ENCODE data around the gene OR2V2.
"Not testable (repeated sequence)": the region's sequence is repeated elsewhere in the genome, so short reads cannot be mapped to it uniquely, and the experiment has no call there.

OR2V2 gene

GRCh38 chr5:181145133-181145532 is 2.3 kb upstream of the OR2V2 start:
- peaks cover 30% of the 10 kb centered on the region for H3K27me3 Mint-ChIP-seq
- H3K4me1 Mint-ChIP-seq (ENCODE audit: low read depth), result no peaks in the 10 kb centered on the region
- H3K4me3 Mint-ChIP-seq, result no peak overlapping the region
- H3K9me3 Mint-ChIP-seq, result no peaks in the 10 kb centered on the region
- intact Hi-C loops (cut with micrococcal nuclease), result no loop called here
- no peaks in the 10 kb centered on the region for H3K36me3 Mint-ChIP-seq (ENCODE audit: low read depth)
- no peak overlapping the region for H3K27ac Mint-ChIP-seq

- H3K27ac Mint-ChIP-seq, result no peak overlapping the region
- peaks cover 38% of the 10 kb centered on the region for H3K27me3 Mint-ChIP-seq
- H3K36me3 Mint-ChIP-seq (ENCODE audit: low read depth), result no peaks in the 10 kb centered on the region
- no peaks in the 10 kb centered on the region for H3K9me3 Mint-ChIP-seq
- no peak overlapping the region for H3K4me3 Mint-ChIP-seq
- H3K4me1 Mint-ChIP-seq (ENCODE audit: low read depth), result no peaks in the 10 kb centered on the region
- intact Hi-C loops (cut with micrococcal nuclease), result no loop called here
These were observed 2.0 kb downstream of the OR2V2 start for GRCh38 chr5:181149355-181149754.

- Mint-ChIP-seq H3K27me3 (peaks cover 41% of the 10 kb centered on the region), H3K36me3 (ENCODE audit: low read depth) (no peaks in the 10 kb centered on the region), H3K4me1 (ENCODE audit: low read depth) (no peaks in the 10 kb centered on the region), H3K4me3 (no peak overlapping the region), H3K27ac (no peak overlapping the region), H3K9me3 (no peaks in the 10 kb centered on the region)
- intact Hi-C loops (cut with micrococcal nuclease), result loop anchor here (10.0 kb wide), 1 partner anchor 365 kb away; no protein-coding TSS in a partner anchor
These were observed 2.7 kb downstream of the OR2V2 start for GRCh38 chr5:181149806-181150733.

- intact Hi-C loops (cut with micrococcal nuclease), result loop anchor here (10.0 kb wide), 1 partner anchor 366 kb away; no protein-coding TSS in a partner anchor
- Mint-ChIP-seq H3K27me3 (peaks cover 44% of the 10 kb centered on the region), H3K9me3 (no peaks in the 10 kb centered on the region), H3K36me3 (ENCODE audit: low read depth) (no peaks in the 10 kb centered on the region), H3K27ac (no peak overlapping the region), H3K4me3 (no peak overlapping the region), H3K4me1 (ENCODE audit: low read depth) (no peaks in the 10 kb centered on the region)
These were observed 3.8 kb downstream of the OR2V2 start for GRCh38 chr5:181151146-181151545.

GRCh38 chr5:181152406-181152805 is 5.0 kb downstream of the OR2V2 start:
- peaks cover 39% of the 10 kb centered on the region for H3K27me3 Mint-ChIP-seq
- H3K4me3 Mint-ChIP-seq, result no peak overlapping the region
- no peaks in the 10 kb centered on the region for H3K4me1 Mint-ChIP-seq (ENCODE audit: low read depth)
- no peak overlapping the region for H3K27ac Mint-ChIP-seq
- no peaks in the 10 kb centered on the region for H3K9me3 Mint-ChIP-seq
- intact Hi-C loops (cut with micrococcal nuclease), result loop anchor here (10.0 kb wide), 1 partner anchor 368 kb away; no protein-coding TSS in a partner anchor
- no peaks in the 10 kb centered on the region for H3K36me3 Mint-ChIP-seq (ENCODE audit: low read depth)

GRCh38 chr5:181153814-181154213 is 6.4 kb downstream of the OR2V2 start:
- no peak overlapping the region for H3K4me3 Mint-ChIP-seq
- no peaks in the 10 kb centered on the region for H3K9me3 Mint-ChIP-seq
- H3K27me3 Mint-ChIP-seq, result peaks cover 42% of the 10 kb centered on the region
- H3K36me3 Mint-ChIP-seq (ENCODE audit: low read depth), result no peaks in the 10 kb centered on the region
- no peaks in the 10 kb centered on the region for H3K4me1 Mint-ChIP-seq (ENCODE audit: low read depth)
- intact Hi-C loops (cut with micrococcal nuclease), result loop anchor here (10.0 kb wide), 1 partner anchor 369 kb away; no protein-coding TSS in a partner anchor
- no peak overlapping the region for H3K27ac Mint-ChIP-seq

GRCh38 chr5:181156758-181157157 is 9.4 kb downstream of the OR2V2 start:
- Mint-ChIP-seq H3K36me3 (ENCODE audit: low read depth) (no peaks in the 10 kb centered on the region), H3K27me3 (peaks cover 26% of the 10 kb centered on the region), H3K4me1 (ENCODE audit: low read depth) (peaks cover 17% of the 10 kb centered on the region), H3K9me3 (no peaks in the 10 kb centered on the region), H3K4me3 (no peak overlapping the region), H3K27ac (no peak overlapping the region)
- intact Hi-C loops (cut with micrococcal nuclease), result loop anchor here (5.0 to 10.0 kb wide), 2 partner anchors 284 to 372 kb away; no protein-coding TSS in a partner anchor

GRCh38 chr5:181158869-181159268 is 11.5 kb downstream of the OR2V2 start:
- H3K9me3 Mint-ChIP-seq, result no peaks in the 10 kb centered on the region
- peaks cover 24% of the 10 kb centered on the region for H3K4me1 Mint-ChIP-seq (ENCODE audit: low read depth)
- H3K36me3 Mint-ChIP-seq (ENCODE audit: low read depth), result no peaks in the 10 kb centered on the region
- H3K27ac Mint-ChIP-seq, result no peak overlapping the region
- no peak overlapping the region for H3K4me3 Mint-ChIP-seq
- intact Hi-C loops (cut with micrococcal nuclease), result loop anchor here (2.0 to 10.0 kb wide), 3 partner anchors 22 to 374 kb away; no protein-coding TSS in a partner anchor
- H3K27me3 Mint-ChIP-seq, result peaks cover 35% of the 10 kb centered on the region

- Mint-ChIP-seq H3K4me3 (no peak overlapping the region), H3K4me1 (ENCODE audit: low read depth) (peaks cover 26% of the 10 kb centered on the region), H3K27me3 (peaks cover 41% of the 10 kb centered on the region), H3K27ac (peak overlapping the region; percentile 64), H3K9me3 (no peaks in the 10 kb centered on the region), H3K36me3 (ENCODE audit: low read depth) (no peaks in the 10 kb centered on the region)
- intact Hi-C loops (cut with micrococcal nuclease), result loop anchor here (2.0 to 10.0 kb wide), 3 partner anchors 21 to 375 kb away; no protein-coding TSS in a partner anchor
These were observed 12.1 kb downstream of the OR2V2 start for GRCh38 chr5:181159286-181160151.

GRCh38 chr5:181160152-181160754 is 12.9 kb downstream of the OR2V2 start:
- intact Hi-C loops (cut with micrococcal nuclease), result no loop called here
- no peaks in the 10 kb centered on the region for H3K36me3 Mint-ChIP-seq (ENCODE audit: low read depth)
- H3K4me1 Mint-ChIP-seq (ENCODE audit: low read depth), result peaks cover 26% of the 10 kb centered on the region
- H3K27ac Mint-ChIP-seq, result peak overlapping the region; percentile 64
- H3K9me3 Mint-ChIP-seq, result no peaks in the 10 kb centered on the region
- H3K27me3 Mint-ChIP-seq, result peaks cover 44% of the 10 kb centered on the region
- H3K4me3 Mint-ChIP-seq, result peak overlapping the region; percentile 58

- peaks cover 26% of the 10 kb centered on the region for H3K4me1 Mint-ChIP-seq (ENCODE audit: low read depth)
- H3K9me3 Mint-ChIP-seq; H3K36me3 Mint-ChIP-seq (ENCODE audit: low read depth); H3K4me3 Mint-ChIP-seq; intact Hi-C loops (cut with micrococcal nuclease): not testable (repeated sequence)
- H3K27me3 Mint-ChIP-seq, result peaks cover 50% of the 10 kb centered on the region
- H3K27ac Mint-ChIP-seq, result peak overlapping the region; percentile 64
These were observed 13.6 kb downstream of the OR2V2 start for GRCh38 chr5:181160755-181161533.

GRCh38 chr5:181161534-181162175 is 14.3 kb downstream of the OR2V2 start:
- intact Hi-C loops (cut with micrococcal nuclease), result no loop called here
- Mint-ChIP-seq H3K36me3 (ENCODE audit: low read depth) (no peaks in the 10 kb centered on the region), H3K27ac (peak overlapping the region; percentile 34), H3K27me3 (peaks cover 54% of the 10 kb centered on the region), H3K9me3 (no peaks in the 10 kb centered on the region), H3K4me3 (no peak overlapping the region), H3K4me1 (ENCODE audit: low read depth) (peaks cover 26% of the 10 kb centered on the region)

Data from dendritic cell treated with granulocyte-macrophage colony-stimulating factor and Interleukin-4, amounts not matched to agents 40 ng/mL and 50 ng/mL, for 4 days (primary cell).